Adipocyte (in vitro differentiated cells): Measurements from ENCODE around the gene FBLN1.

Experiments used
- DNase-seq: peaks from one replicate; pipeline ENCODE4 v3.0.0-alpha.2; 2015; ENCODE audit warnings: low read depth
- H3K27me3 ChIP-seq: replicated peaks from 2 replicates; pipeline ENCODE4 v1.7.0; 2013; ENCODE audit warnings: mild to moderate bottlenecking, low read length, moderate library complexity; ENCODE audit not compliant: control insufficient read depth, insufficient read depth
- H3K36me3 ChIP-seq: 2 replicates; pipeline ENCODE4 v1.7.0; 2013; ENCODE audit warnings: low read length, mild to moderate bottlenecking, moderate library complexity; ENCODE audit not compliant: control insufficient read depth, insufficient read depth, severe bottlenecking
- H3K4me1 ChIP-seq: 2 replicates; pipeline ENCODE4 v1.7.0; 2013; ENCODE audit warnings: mild to moderate bottlenecking, low read length, moderate library complexity; ENCODE audit not compliant: control insufficient read depth, insufficient read depth
- H3K4me3 ChIP-seq: 2 replicates; pipeline ENCODE4 v1.7.0; 2013; ENCODE audit warnings: mild to moderate bottlenecking, low read length, moderate library complexity
- H3K9ac ChIP-seq: 2 replicates; pipeline ENCODE4 v1.7.0; 2013; ENCODE audit warnings: mild to moderate bottlenecking, low read length, moderate library complexity
- H3K9me3 ChIP-seq: 2 replicates; pipeline ENCODE4 v1.7.0; 2013; ENCODE audit warnings: mild to moderate bottlenecking, low read length, moderate library complexity; ENCODE audit not compliant: control insufficient read depth

FBLN1 gene

GRCh38 chr22:45626198-45626651 is 123.5 kb downstream of the FBLN1 start:
- Histone ChIP-seq H3K9ac (no peak overlapping the region), H3K4me1 (peaks cover 11% of the 10 kb centered on the region), H3K4me3 (no peak overlapping the region), H3K27me3 (peaks cover 13% of the 10 kb centered on the region), H3K36me3 (no peaks in the 10 kb centered on the region), H3K9me3 (no peaks in the 10 kb centered on the region)
- no peak for DNase-seq

- peaks cover 27% of the 10 kb centered on the region for H3K27me3 ChIP-seq
- no peak overlapping the region for H3K9ac ChIP-seq
- no peak for DNase-seq
- H3K9me3 ChIP-seq, result peaks cover 4% of the 10 kb centered on the region
- H3K4me3 ChIP-seq, result no peak overlapping the region
- H3K4me1 ChIP-seq, result peaks cover 11% of the 10 kb centered on the region
- no peaks in the 10 kb centered on the region for H3K36me3 ChIP-seq
These were observed 125.0 kb downstream of the FBLN1 start for GRCh38 chr22:45627489-45628233.

- Histone ChIP-seq H3K36me3 (no peaks in the 10 kb centered on the region), H3K9me3 (peaks cover 4% of the 10 kb centered on the region), H3K9ac (no peak overlapping the region), H3K27me3 (peaks cover 36% of the 10 kb centered on the region), H3K4me3 (no peak overlapping the region), H3K4me1 (peaks cover 11% of the 10 kb centered on the region)
- DNase-seq, result no peak
These were observed 125.8 kb downstream of the FBLN1 start for GRCh38 chr22:45628515-45628914.

- no peak for DNase-seq
- H3K36me3 ChIP-seq, result no peaks in the 10 kb centered on the region
- peaks cover 4% of the 10 kb centered on the region for H3K9me3 ChIP-seq
- H3K27me3 ChIP-seq, result peaks cover 42% of the 10 kb centered on the region
- peaks cover 3% of the 10 kb centered on the region for H3K4me1 ChIP-seq
- H3K9ac ChIP-seq, result no peak overlapping the region
- H3K4me3 ChIP-seq, result no peak overlapping the region
These were observed 126.9 kb downstream of the FBLN1 start for GRCh38 chr22:45629469-45630089.

GRCh38 chr22:45630436-45630835 is 127.8 kb downstream of the FBLN1 start:
- no peaks in the 10 kb centered on the region for H3K36me3 ChIP-seq
- no peak overlapping the region for H3K9ac ChIP-seq
- no peak overlapping the region for H3K4me3 ChIP-seq
- DNase-seq, result no peak
- H3K27me3 ChIP-seq, result peaks cover 49% of the 10 kb centered on the region
- no peaks in the 10 kb centered on the region for H3K4me1 ChIP-seq
- peaks cover 4% of the 10 kb centered on the region for H3K9me3 ChIP-seq

- Histone ChIP-seq H3K4me3 (no peak overlapping the region), H3K27me3 (peaks cover 57% of the 10 kb centered on the region), H3K9me3 (peaks cover 4% of the 10 kb centered on the region), H3K36me3 (no peaks in the 10 kb centered on the region), H3K4me1 (no peaks in the 10 kb centered on the region), H3K9ac (no peak overlapping the region)
- DNase-seq, result no peak
These were observed 128.6 kb downstream of the FBLN1 start for GRCh38 chr22:45631140-45631840.

GRCh38 chr22:45631841-45632238 is 129.2 kb downstream of the FBLN1 start:
- peaks cover 62% of the 10 kb centered on the region for H3K27me3 ChIP-seq
- H3K4me3 ChIP-seq, result no peak overlapping the region
- no peak overlapping the region for H3K9ac ChIP-seq
- H3K4me1 ChIP-seq, result no peaks in the 10 kb centered on the region
- peaks cover 4% of the 10 kb centered on the region for H3K9me3 ChIP-seq
- H3K36me3 ChIP-seq, result no peaks in the 10 kb centered on the region
- DNase-seq, result no peak

GRCh38 chr22:45632791-45633515 is 130.3 kb downstream of the FBLN1 start:
- Histone ChIP-seq H3K4me1 (no peaks in the 10 kb centered on the region), H3K36me3 (no peaks in the 10 kb centered on the region), H3K9me3 (peaks cover 4% of the 10 kb centered on the region), H3K27me3 (peaks cover 66% of the 10 kb centered on the region), H3K4me3 (no peak overlapping the region), H3K9ac (no peak overlapping the region)
- no peak for DNase-seq

- H3K4me3 ChIP-seq, result no peak overlapping the region
- no peak overlapping the region for H3K9ac ChIP-seq
- no peak for DNase-seq
- peaks cover 54% of the 10 kb centered on the region for H3K27me3 ChIP-seq
- H3K4me1 ChIP-seq, result peaks cover 12% of the 10 kb centered on the region
- peaks cover 4% of the 10 kb centered on the region for H3K9me3 ChIP-seq
- no peaks in the 10 kb centered on the region for H3K36me3 ChIP-seq
These were observed 134.0 kb downstream of the FBLN1 start for GRCh38 chr22:45636683-45637082.

- Histone ChIP-seq H3K9ac (no peak overlapping the region), H3K36me3 (no peaks in the 10 kb centered on the region), H3K9me3 (no peaks in the 10 kb centered on the region), H3K4me3 (no peak overlapping the region), H3K27me3 (peaks cover 53% of the 10 kb centered on the region), H3K4me1 (peaks cover 12% of the 10 kb centered on the region)
- DNase-seq, result no peak
These were observed 135.5 kb downstream of the FBLN1 start for GRCh38 chr22:45638197-45638596.
